Liver (tissue), 3 donors: Measurements from ENCODE around the gene CEMP1.

Source experiments
- ATF3 ChIP-seq: IDR thresholded peaks from 2 replicates; pipeline ENCODE4 v1.6.1; 2016; ENCODE audit warnings: antibody characterized with exemption
- CTCF ChIP-seq: fragments of 150-350 bp; IDR thresholded peaks from 2 replicates; pipeline ENCODE4 v1.5.1; 2017; ENCODE audit warnings: improper control_type of control experiment, low read depth, low read length; ENCODE audit not compliant: missing input control
- EGR1 ChIP-seq, 2 donors: IDR thresholded peaks; 2 replicates each; pipeline ENCODE4 v1.6.1; 2016 to 2018; ENCODE audit warnings: antibody characterized with exemption in 2 of 2, low read depth in 2 of 2
- FOXA1 ChIP-seq: IDR thresholded peaks from 2 replicates; pipeline ENCODE4 v1.6.1; 2016; ENCODE audit warnings: antibody characterized with exemption
- HNF4A ChIP-seq, 2 donors: conservative IDR thresholded peaks; 2 replicates each; pipeline ENCODE4 v1.6.1; 2016; ENCODE audit warnings: antibody characterized with exemption in 2 of 2, mild to moderate bottlenecking in 2 of 2
- JUND ChIP-seq, 2 donors: IDR thresholded peaks; 2 replicates each; pipeline ENCODE4 v1.6.1; 2016; ENCODE audit warnings: antibody characterized with exemption in 2 of 2
- MAX ChIP-seq: IDR thresholded peaks from 2 replicates; pipeline ENCODE4 v1.6.1; 2016; ENCODE audit warnings: antibody characterized with exemption
- NR2F2 ChIP-seq: IDR thresholded peaks from 2 replicates; pipeline ENCODE4 v1.6.1; 2016; ENCODE audit warnings: antibody characterized with exemption
- RAD21 ChIP-seq, 2 donors: IDR thresholded peaks; 2 replicates each; pipeline ENCODE4 v1.6.1; 2016; ENCODE audit warnings: antibody characterized with exemption in 2 of 2, mild to moderate bottlenecking in 2 of 2
- REST ChIP-seq: IDR thresholded peaks from 2 replicates; pipeline ENCODE4 v1.6.1; 2016; ENCODE audit warnings: antibody characterized with exemption, mild to moderate bottlenecking
- RXRA ChIP-seq, 2 donors: IDR thresholded peaks; 2 replicates each; pipeline ENCODE4 v1.6.1; 2017 to 2018; ENCODE audit warnings: antibody characterized with exemption in 2 of 2, mild to moderate bottlenecking in 1 of 2
- SP1 ChIP-seq: IDR thresholded peaks from 2 replicates; pipeline ENCODE4 v1.6.1; 2018; ENCODE audit warnings: antibody characterized with exemption, mild to moderate bottlenecking
- YY1 ChIP-seq: IDR thresholded peaks from 2 replicates; pipeline ENCODE4 v1.6.1; 2016; ENCODE audit warnings: antibody characterized with exemption, mild to moderate bottlenecking
- ZBTB33 ChIP-seq: IDR thresholded peaks from 2 replicates; pipeline ENCODE4 v1.6.1; 2016; ENCODE audit warnings: antibody characterized with exemption
- donor health status: healthy.
- donor health status: healthy.

GRCh38 chr16:2532494-2533141 lies 1.4 kb upstream of the CEMP1 start:
- TF ChIP-seq CTCF (no peak), YY1 (peak; percentile 42), FOXA1 (no peak), MAX (no peak), NR2F2 (no peak), RAD21 (IDR thresholded peaks at IDR 0.05) (no peak), JUND (IDR thresholded peaks at IDR 0.05) (no peak), HNF4A (conservative IDR thresholded peaks at IDR 0.05) (no peak), ATF3 (no peak), ZBTB33 (no peak), EGR1 (IDR thresholded peaks at IDR 0.05; ENCODE audit: low read depth in 2 of 2) (no peak), SP1 (peak; percentile 8), RXRA (IDR thresholded peaks at IDR 0.05) (no peak), REST (peak; percentile 15)
